ENCODE results near the gene NSUN3. TPM values are rescaled to one million over a fixed set of nuclear protein-coding genes. Genes with fewer than 3 reads are reported as not detected.

The NSUN3 gene
- total RNA-seq, 2 donors from 2014 or later, result 14.4 to 15.8 TPM

GRCh38 chr3:94176988-94177745 lies 114.3 kb downstream of the NSUN3 start:
- Histone ChIP-seq H3K4me1 (ENCODE audit: control insufficient read depth in 1 of 2, low read depth in 2 of 2) (no peaks in the 10 kb centered on the region), H3K27me3 (replicated peaks; ENCODE audit: insufficient read depth) (no peaks in the 10 kb centered on the region), H3K4me3 (no peak overlapping the region), H3K9me3 (no peaks in the 10 kb centered on the region), H3K36me3 (no peaks in the 10 kb centered on the region), H3K27ac (no peak overlapping the region)
- no peak for ATAC-seq (ENCODE audit: insufficient number of reproducible peaks, low FRiP score, low read depth)
- TF ChIP-seq CTCF (IDR thresholded peaks at IDR 0.05), result no peak
- no peak for DNase-seq (ENCODE audit: low spot score)

Other genes with a start within 250 kb of the NSUN3 start
- gene PROS1, start 89.2 kb upstream of the NSUN3 start, total RNA-seq, result 100 to 1,000 TPM; 122 to 180 TPM
- 10 to 100 TPM in 1 of 2 donors, 1 to 10 TPM in 1; 8.4 to 12.6 TPM for gene ARL13B, start 82.9 kb upstream of the NSUN3 start, total RNA-seq
- not detected for gene STX19, start 34.5 kb upstream of the NSUN3 start, total RNA-seq
- gene DHFR2, start 145 bp upstream of the NSUN3 start, total RNA-seq, result 1 to 10 TPM; 4.5 to 8.0 TPM